ENCODE results near the gene PRR29.

Gene PRR29

GRCh38 chr17:64038331-64039105 lies 40.4 kb downstream of the PRR29 start:
- TF ChIP-seq FOXP2 (optimal IDR thresholded peaks at IDR 0.05; ENCODE audit: control extremely low read depth, extremely low read length, insufficient read depth): no peak
- no peak for TF ChIP-seq POLR2AphosphoS5 (IDR thresholded peaks at IDR 0.05; ENCODE audit: borderline replicate concordance, low read depth, low read length)
- no peak for TF ChIP-seq EZH2 (IDR thresholded peaks at IDR 0.05)
- no peak for DNase-seq (ENCODE audit: low read depth, low spot score)
- Histone ChIP-seq H3K9me3 (ENCODE audit: low read depth, low read length) (no peaks in the 10 kb centered on the region), H3K9ac (ENCODE audit: insufficient read length) (no peak overlapping the region), H3K4me3 (no peak overlapping the region), H3K27ac (no peak overlapping the region), H3K36me3 (ENCODE audit: insufficient read depth, low read length) (no peaks in the 10 kb centered on the region)

DNA sequence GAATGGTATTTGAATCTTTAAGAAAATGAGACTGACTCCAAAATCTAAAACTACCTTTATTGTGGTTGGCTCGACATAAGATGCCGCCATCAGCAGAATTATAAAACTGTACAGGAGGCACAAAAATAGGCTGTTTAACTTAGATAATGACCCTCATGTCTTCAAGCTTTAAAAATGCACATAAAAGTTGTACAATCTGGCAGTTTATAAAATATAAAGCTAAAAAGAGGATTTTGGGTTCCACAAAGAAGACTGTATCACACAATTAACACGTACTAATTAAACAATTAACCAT lies 40.9 kb downstream of the PRR29 start:
- Histone ChIP-seq H3K4me3 (no peak overlapping the region), H3K36me3 (ENCODE audit: insufficient read depth, low read length) (no peaks in the 10 kb centered on the region), H3K9me3 (ENCODE audit: low read depth, low read length) (no peaks in the 10 kb centered on the region), H3K27ac (no peak overlapping the region), H3K9ac (ENCODE audit: insufficient read length) (no peak overlapping the region)
- TF ChIP-seq POLR2AphosphoS5 (IDR thresholded peaks at IDR 0.05; ENCODE audit: borderline replicate concordance, low read depth, low read length) (no peak), FOXP2 (optimal IDR thresholded peaks at IDR 0.05; ENCODE audit: control extremely low read depth, extremely low read length, insufficient read depth) (no peak), EZH2 (IDR thresholded peaks at IDR 0.05) (no peak)
- no peak for DNase-seq (ENCODE audit: low read depth, low spot score)

DNA sequence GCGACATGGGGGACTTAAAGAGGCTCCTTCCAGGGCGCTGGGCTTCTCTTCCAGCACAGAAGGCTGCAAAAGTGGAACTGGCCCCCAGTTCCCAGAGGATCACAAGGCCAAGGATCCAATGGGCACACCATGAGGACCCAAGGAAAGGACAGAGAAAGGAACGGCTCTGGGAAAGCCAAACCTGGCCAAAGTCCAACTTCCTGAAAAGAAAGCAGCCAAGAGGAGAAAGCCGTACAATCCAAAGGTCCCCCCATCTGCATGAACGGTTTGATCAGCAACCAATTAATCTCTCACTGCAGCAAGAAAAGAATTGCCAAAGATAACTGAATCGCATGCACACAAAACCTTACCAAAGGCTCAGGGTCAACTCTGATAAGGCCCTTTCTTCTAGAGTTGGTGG lies 42.1 kb downstream of the PRR29 start:
- H3K36me3 ChIP-seq (ENCODE audit: insufficient read depth, low read length): no peaks in the 10 kb centered on the region
- TF ChIP-seq POLR2AphosphoS5 (IDR thresholded peaks at IDR 0.05; ENCODE audit: borderline replicate concordance, low read depth, low read length) (no peak), EZH2 (IDR thresholded peaks at IDR 0.05) (no peak), FOXP2 (optimal IDR thresholded peaks at IDR 0.05; ENCODE audit: control extremely low read depth, extremely low read length, insufficient read depth) (no peak)
- no peak overlapping the region for H3K4me3 ChIP-seq

GRCh38 chr17:64041912-64042311 lies 43.8 kb downstream of the PRR29 start:
- no peak for DNase-seq (ENCODE audit: low read depth, low spot score)
- no peak overlapping the region for H3K4me3 ChIP-seq
- H3K9ac ChIP-seq (ENCODE audit: insufficient read length): no peak overlapping the region
- no peak for TF ChIP-seq POLR2AphosphoS5 (IDR thresholded peaks at IDR 0.05; ENCODE audit: borderline replicate concordance, low read depth, low read length)
- TF ChIP-seq FOXP2 (optimal IDR thresholded peaks at IDR 0.05; ENCODE audit: control extremely low read depth, extremely low read length, insufficient read depth): no peak
- no peak for TF ChIP-seq EZH2 (IDR thresholded peaks at IDR 0.05)
- no peaks in the 10 kb centered on the region for H3K9me3 ChIP-seq (ENCODE audit: low read depth, low read length)
- no peak overlapping the region for H3K27ac ChIP-seq
- H3K36me3 ChIP-seq (ENCODE audit: insufficient read depth, low read length): no peaks in the 10 kb centered on the region

More for the DNA sequence above, 42.1 kb downstream of the PRR29 start:
- Histone ChIP-seq H3K9me3 (ENCODE audit: low read depth, low read length) (no peaks in the 10 kb centered on the region), H3K9ac (ENCODE audit: insufficient read length) (no peak overlapping the region), H3K27ac (no peak overlapping the region)
- no peak for DNase-seq (ENCODE audit: low read depth, low spot score)

DNA sequence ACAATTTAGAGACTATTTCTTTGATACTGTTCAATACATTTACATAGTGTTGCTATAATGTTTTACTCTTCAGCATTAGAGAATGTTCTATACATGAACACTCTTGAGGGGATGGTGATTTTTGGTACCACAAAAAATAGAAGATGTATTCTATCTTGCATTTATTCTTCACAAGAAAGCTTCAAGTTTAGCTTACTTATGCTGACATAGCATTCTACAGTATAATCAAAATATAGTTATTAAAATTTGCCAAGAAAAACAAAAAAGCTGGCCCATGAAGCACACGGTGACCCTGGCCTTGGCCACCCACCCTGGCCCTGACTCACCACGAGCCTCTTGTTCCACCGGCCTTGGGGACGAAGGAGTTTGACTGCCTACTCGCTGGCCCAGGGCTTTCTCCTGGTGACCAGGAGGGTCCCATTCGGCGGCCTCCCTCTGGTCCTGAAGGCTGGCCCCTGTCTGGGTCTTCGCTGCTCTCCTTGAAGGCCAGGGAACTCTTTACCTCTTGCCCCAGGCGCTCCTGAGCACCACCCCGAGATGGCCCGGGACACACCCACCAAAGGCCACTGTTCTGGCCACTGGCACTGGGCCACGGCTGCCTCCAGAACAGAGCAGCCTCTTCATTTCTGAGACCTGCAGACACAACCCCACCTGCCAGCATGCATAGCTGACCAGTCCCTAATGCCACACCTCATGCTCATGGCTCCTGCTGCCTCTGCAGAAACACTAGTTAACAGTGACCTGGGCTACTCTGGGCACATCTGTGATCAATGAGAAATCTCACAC lies 44.7 kb downstream of the PRR29 start:
- H3K9ac ChIP-seq (ENCODE audit: insufficient read length): no peak overlapping the region
- TF ChIP-seq FOXP2 (optimal IDR thresholded peaks at IDR 0.05; ENCODE audit: control extremely low read depth, extremely low read length, insufficient read depth) (no peak), POLR2AphosphoS5 (IDR thresholded peaks at IDR 0.05; ENCODE audit: borderline replicate concordance, low read depth, low read length) (no peak), EZH2 (IDR thresholded peaks at IDR 0.05) (no peak)
- H3K36me3 ChIP-seq (ENCODE audit: insufficient read depth, low read length): no peaks in the 10 kb centered on the region

GRCh38 chr17:64045176-64045575 lies 47.0 kb downstream of the PRR29 start:
- Histone ChIP-seq H3K27ac (no peak overlapping the region), H3K36me3 (ENCODE audit: insufficient read depth, low read length) (no peaks in the 10 kb centered on the region), H3K9me3 (ENCODE audit: low read depth, low read length) (no peaks in the 10 kb centered on the region), H3K4me3 (no peak overlapping the region), H3K9ac (ENCODE audit: insufficient read length) (no peak overlapping the region)
- TF ChIP-seq POLR2AphosphoS5 (IDR thresholded peaks at IDR 0.05; ENCODE audit: borderline replicate concordance, low read depth, low read length): no peak
- no peak for TF ChIP-seq FOXP2 (optimal IDR thresholded peaks at IDR 0.05; ENCODE audit: control extremely low read depth, extremely low read length, insufficient read depth)
- TF ChIP-seq EZH2 (IDR thresholded peaks at IDR 0.05): no peak
- DNase-seq (ENCODE audit: low read depth, low spot score): no peak

More for the DNA sequence above, 44.7 kb downstream of the PRR29 start:
- Histone ChIP-seq H3K27ac (no peak overlapping the region), H3K9me3 (ENCODE audit: low read depth, low read length) (no peaks in the 10 kb centered on the region), H3K4me3 (no peak overlapping the region)
- no peak for DNase-seq (ENCODE audit: low read depth, low spot score)

- Histone ChIP-seq H3K4me3 (no peak overlapping the region), H3K9me3 (ENCODE audit: low read depth, low read length) (no peaks in the 10 kb centered on the region), H3K27ac (no peak overlapping the region), H3K9ac (ENCODE audit: insufficient read length) (no peak overlapping the region), H3K36me3 (ENCODE audit: insufficient read depth, low read length) (no peaks in the 10 kb centered on the region)
- no peak for TF ChIP-seq EZH2 (IDR thresholded peaks at IDR 0.05)
- no peak for TF ChIP-seq FOXP2 (optimal IDR thresholded peaks at IDR 0.05; ENCODE audit: control extremely low read depth, extremely low read length, insufficient read depth)
- TF ChIP-seq POLR2AphosphoS5 (IDR thresholded peaks at IDR 0.05; ENCODE audit: borderline replicate concordance, low read depth, low read length): no peak
- DNase-seq (ENCODE audit: low read depth, low spot score): no peak
Observed at GRCh38 chr17:64048805-64049204, 50.7 kb downstream of the PRR29 start.

- H3K4me3 ChIP-seq: no peak overlapping the region
- H3K36me3 ChIP-seq (ENCODE audit: insufficient read depth, low read length): no peaks in the 10 kb centered on the region
Observed at GRCh38 chr17:64051153-64051552, 53.0 kb downstream of the PRR29 start.

More at GRCh38 chr17:64051153-64051552, 53.0 kb downstream of the PRR29 start:
- Histone ChIP-seq H3K27ac (no peak overlapping the region), H3K9me3 (ENCODE audit: low read depth, low read length) (no peaks in the 10 kb centered on the region), H3K9ac (ENCODE audit: insufficient read length) (no peak overlapping the region)
- TF ChIP-seq EZH2 (IDR thresholded peaks at IDR 0.05): no peak
- DNase-seq (ENCODE audit: low read depth, low spot score): no peak

All from SK-N-MC (cell line).